ENCODE measurements around the gene MSI2. TPM values are rescaled to one million over a fixed set of nuclear protein-coding genes. Genes with fewer than 3 reads are reported as not detected.

The MSI2 gene
- total RNA-seq, 1 donor from 2014 or later = 67.9 TPM

DNA sequence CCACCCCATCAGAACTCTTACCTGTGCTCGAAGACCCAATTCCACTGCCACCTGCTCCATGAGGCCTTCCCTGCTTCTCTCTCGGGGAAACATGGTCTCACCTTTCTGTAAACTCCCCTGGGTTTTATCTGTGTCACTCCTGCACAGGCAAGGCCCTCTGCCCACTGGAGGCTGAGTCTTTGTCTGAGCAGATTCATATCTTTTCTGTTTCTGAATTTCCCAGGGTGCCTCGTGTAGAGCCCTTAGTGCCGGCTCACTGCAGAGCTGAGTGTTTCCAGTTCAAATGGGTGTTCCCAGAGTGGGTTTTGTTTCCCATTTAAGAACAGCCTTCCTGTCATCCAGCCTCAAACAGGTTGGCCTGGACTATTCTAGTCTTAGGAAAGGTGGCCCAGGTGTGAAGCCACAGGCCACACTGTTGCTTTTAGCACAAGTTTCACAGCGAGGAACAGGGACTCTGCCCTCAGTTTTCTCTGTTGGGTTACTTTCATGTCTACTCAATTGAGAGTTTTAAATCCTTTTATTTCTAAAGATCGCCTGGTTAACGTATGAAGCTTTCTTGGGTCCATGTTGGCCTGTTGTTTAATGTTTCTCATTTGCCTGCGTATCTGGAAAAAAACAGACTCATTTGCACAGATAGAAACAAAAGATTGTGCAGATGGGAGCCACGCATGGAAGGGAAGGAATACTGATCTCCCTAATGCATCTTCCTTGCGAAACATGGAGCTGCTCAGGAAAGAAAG lies 228.7 kb downstream of the MSI2 start:
- Mint-ChIP-seq H3K9me3 (ENCODE audit: unreplicated experiment) (no peaks in the 10 kb centered on the region), H3K36me3 (ENCODE audit: low read depth, unreplicated experiment) (peaks cover 16% of the 10 kb centered on the region), H3K27me3 (ENCODE audit: low read depth, unreplicated experiment) (no peaks in the 10 kb centered on the region), H3K27ac (ENCODE audit: unreplicated experiment) (peak overlapping the region; percentile 6), H3K4me1 (ENCODE audit: low read depth, unreplicated experiment) (peaks cover 49% of the 10 kb centered on the region), H3K4me3 (ENCODE audit: unreplicated experiment) (no peak overlapping the region)
- Histone ChIP-seq H3K4me1 (ENCODE audit: insufficient read depth, low read length) (peaks cover 63% of the 10 kb centered on the region), H3K9ac (ENCODE audit: low read length) (peak overlapping the region; percentile 24), H3K27me3 (ENCODE audit: insufficient read depth, low read length) (no peaks in the 10 kb centered on the region), H3K9me3 (ENCODE audit: insufficient read depth, low read depth, low read length) (no peaks in the 10 kb centered on the region), H2AFZ (ENCODE audit: low read depth, low read length) (no peak overlapping the region), H3K4me2 (ENCODE audit: low read length) (peak overlapping the region; percentile 72), H3K36me3 (ENCODE audit: insufficient read depth, low read length) (no peaks in the 10 kb centered on the region), H3K4me3 (ENCODE audit: insufficient read depth, low read depth, low read length) (no peak overlapping the region), H3K27ac (ENCODE audit: low read depth, low read length) (peak overlapping the region; percentile 45), H3K79me2 (ENCODE audit: insufficient read depth, low read length) (no peaks in the 10 kb centered on the region), H4K20me1 (ENCODE audit: insufficient read depth, low read length) (no peaks in the 10 kb centered on the region)
- FAIRE-seq (no peak), DNase-seq (ENCODE audit: low read depth) (no peak)
- TF ChIP-seq, protein P1, sequence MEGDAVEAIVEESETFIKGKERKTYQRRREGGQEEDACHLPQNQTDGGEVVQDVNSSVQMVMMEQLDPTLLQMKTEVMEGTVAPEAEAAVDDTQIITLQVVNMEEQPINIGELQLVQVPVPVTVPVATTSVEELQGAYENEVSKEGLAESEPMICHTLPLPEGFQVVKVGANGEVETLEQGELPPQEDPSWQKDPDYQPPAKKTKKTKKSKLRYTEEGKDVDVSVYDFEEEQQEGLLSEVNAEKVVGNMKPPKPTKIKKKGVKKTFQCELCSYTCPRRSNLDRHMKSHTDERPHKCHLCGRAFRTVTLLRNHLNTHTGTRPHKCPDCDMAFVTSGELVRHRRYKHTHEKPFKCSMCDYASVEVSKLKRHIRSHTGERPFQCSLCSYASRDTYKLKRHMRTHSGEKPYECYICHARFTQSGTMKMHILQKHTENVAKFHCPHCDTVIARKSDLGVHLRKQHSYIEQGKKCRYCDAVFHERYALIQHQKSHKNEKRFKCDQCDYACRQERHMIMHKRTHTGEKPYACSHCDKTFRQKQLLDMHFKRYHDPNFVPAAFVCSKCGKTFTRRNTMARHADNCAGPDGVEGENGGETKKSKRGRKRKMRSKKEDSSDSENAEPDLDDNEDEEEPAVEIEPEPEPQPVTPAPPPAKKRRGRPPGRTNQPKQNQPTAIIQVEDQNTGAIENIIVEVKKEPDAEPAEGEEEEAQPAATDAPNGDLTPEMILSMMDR (IDR thresholded peaks at IDR 0.05; ENCODE audit: insufficient read depth, low read depth, low read length) = no peak
- TF ChIP-seq EZH2 (IDR thresholded peaks at IDR 0.05; ENCODE audit: insufficient read depth, low read length) = no peak

DNA sequence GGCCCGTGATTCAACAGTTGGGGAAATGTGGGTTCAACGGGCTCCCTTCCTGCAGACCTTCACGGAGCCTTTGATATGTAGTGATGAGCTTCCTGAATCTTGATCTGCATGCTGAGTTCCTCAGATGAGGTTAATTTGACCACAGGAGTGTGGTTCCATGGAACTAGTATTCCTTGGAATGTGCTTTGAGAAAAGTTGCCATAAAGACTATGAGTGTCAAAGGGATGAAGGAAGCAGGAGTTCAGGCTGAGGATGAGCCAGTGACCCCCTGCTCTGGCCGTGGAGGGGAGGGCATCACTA lies 229.2 kb downstream of the MSI2 start:
- no peak overlapping the region for H3K4me3 ChIP-seq (ENCODE audit: insufficient read depth, low read depth, low read length)
- H3K4me1 Mint-ChIP-seq (ENCODE audit: low read depth, unreplicated experiment) = peaks cover 45% of the 10 kb centered on the region
- no peak overlapping the region for H2AFZ ChIP-seq (ENCODE audit: low read depth, low read length)
- H3K27ac ChIP-seq (ENCODE audit: low read depth, low read length) = no peak overlapping the region
- H3K27me3 ChIP-seq (ENCODE audit: insufficient read depth, low read length) = no peaks in the 10 kb centered on the region
- DNase-seq (ENCODE audit: low read depth) = peak; percentile 61
- no peak overlapping the region for H3K4me3 Mint-ChIP-seq (ENCODE audit: unreplicated experiment)
- H4K20me1 ChIP-seq (ENCODE audit: insufficient read depth, low read length) = no peaks in the 10 kb centered on the region
- H3K79me2 ChIP-seq (ENCODE audit: insufficient read depth, low read length) = no peaks in the 10 kb centered on the region
- TF ChIP-seq, protein P1 (IDR thresholded peaks at IDR 0.05; ENCODE audit: insufficient read depth, low read depth, low read length) = no peak
- no peak for TF ChIP-seq EZH2 (IDR thresholded peaks at IDR 0.05; ENCODE audit: insufficient read depth, low read length)
- H3K9ac ChIP-seq (ENCODE audit: low read length) = no peak overlapping the region
- no peaks in the 10 kb centered on the region for H3K9me3 ChIP-seq (ENCODE audit: insufficient read depth, low read depth, low read length)
- no peaks in the 10 kb centered on the region for H3K27me3 Mint-ChIP-seq (ENCODE audit: low read depth, unreplicated experiment)
- no peaks in the 10 kb centered on the region for H3K9me3 Mint-ChIP-seq (ENCODE audit: unreplicated experiment)
- H3K27ac Mint-ChIP-seq (ENCODE audit: unreplicated experiment) = no peak overlapping the region
- peak overlapping the region; percentile 72 for H3K4me2 ChIP-seq (ENCODE audit: low read length)
- H3K36me3 ChIP-seq (ENCODE audit: insufficient read depth, low read length) = no peaks in the 10 kb centered on the region
- H3K4me1 ChIP-seq (ENCODE audit: insufficient read depth, low read length) = peaks cover 60% of the 10 kb centered on the region
- FAIRE-seq = no peak
- peaks cover 16% of the 10 kb centered on the region for H3K36me3 Mint-ChIP-seq (ENCODE audit: low read depth, unreplicated experiment)
